Right cardiac atrium (tissue), 5 donors: ENCODE results near the gene LPCAT1. TPM values are rescaled to one million over a fixed set of nuclear protein-coding genes. Genes with fewer than 3 reads are reported as not detected.
"Not testable (repeated sequence)": the region's sequence is repeated elsewhere in the genome, so short reads cannot be mapped to it uniquely, and the experiment has no call there.

Source experiments
- ATAC-seq, 2 donors: fragments of 200-7000 bp; cut with Tn5 transposase; one replicate each; pipeline versions ENCODE4 v1.8.0 to v1.9.1; 2020; ENCODE audit warnings: moderate library complexity in 2 of 2, mild to moderate bottlenecking in 1 of 2
- DNase-seq, 3 donors: peaks; one replicate each; pipeline ENCODE4 v3.0.0-alpha.2; 2020
- H3K27ac ChIP-seq: one replicate; pipeline ENCODE4 v1.5.1; 2013; ENCODE audit warnings: mild to moderate bottlenecking, low read length, control low read depth, moderate library complexity
- H3K27me3 ChIP-seq: one replicate; pipeline ENCODE4 v1.6.1; 2013; ENCODE audit not compliant: control insufficient read depth, insufficient read depth
- H3K4me1 ChIP-seq: one replicate; pipeline ENCODE4 v1.6.1; 2013; ENCODE audit warnings: low read length; ENCODE audit not compliant: control insufficient read depth, insufficient read depth
- H3K4me3 ChIP-seq: one replicate; pipeline ENCODE4 v1.5.1; 2013; ENCODE audit warnings: low read length, control low read depth
- H3K9me3 ChIP-seq: one replicate; pipeline ENCODE4 v1.6.1; 2013; ENCODE audit warnings: low read length; ENCODE audit not compliant: control insufficient read depth
- WGBS: extraction: QIAGEN DNeasy Blood & Tissue Kit; methylation state at CpG from one replicate; pipeline ENCODE4 v1.1.7; 2013; 5-methylcytosine and 5-hydroxymethylcytosine counted together
- intact Hi-C, 4 donors: fragments of 100-400 bp; cut with DNase I; formaldehyde crosslinking; loops; one replicate each; pipeline versions ENCODE4 v1.11.0 to v1.14.0; 2022 to 2023
- polyA plus RNA-seq: library from polyadenylated mRNA; stranded (reverse); fragments of 200-250 nt; gene quantifications from one replicate; pipeline ENCODE4 v1.2.3, GENCODE V29; 2013
- total RNA-seq, 4 donors: library from RNA; stranded (reverse); fragmentation: NEBNext Ultra II Directional; extraction: Animal tissue kit (Norgen Biotek cat#: 25700); gene quantifications; one replicate each; pipeline ENCODE4 v1.2.1, GENCODE V29; 2021
- donor health status: healthy with polysubstance abuse.
- donor health status: DM: no; HTN: yes; CAD: no.
- donor health status: DM: no; HTN: no; CAD: no.
- donor health status: DM: no; HTN: yes; CAD: no; lungs with severe emphysema.
- donor health status: DM: yes; HTN: yes; CAD: no.

Gene LPCAT1
- total and polyA plus RNA-seq, 5 donors, result 11.0 to 19.7 (median 15.6) TPM

- Histone ChIP-seq H3K4me1 (no peaks in the 10 kb centered on the region), H3K27me3 (no peaks in the 10 kb centered on the region), H3K4me3 (no peak overlapping the region), H3K27ac (no peak overlapping the region), H3K9me3 (no peaks in the 10 kb centered on the region)
- intact Hi-C loops, result no loop called here
- no peak for DNase-seq
- no peak for ATAC-seq
- 97% methylated on average over 30 of the region's 30 CpGs for WGBS
These were observed 57.7 kb downstream of the LPCAT1 start for GRCh38 chr5:1465966-1466471.

- 98% methylated on average over 22 of the region's 22 CpGs for WGBS
- Histone ChIP-seq H3K4me1 (no peaks in the 10 kb centered on the region), H3K9me3 (no peaks in the 10 kb centered on the region), H3K27me3 (no peaks in the 10 kb centered on the region), H3K4me3 (no peak overlapping the region), H3K27ac (no peak overlapping the region)
- DNase-seq, result no peak
- intact Hi-C loops, result no loop called here
- ATAC-seq, result no peak
These were observed 58.6 kb downstream of the LPCAT1 start for GRCh38 chr5:1465117-1465516.

- Histone ChIP-seq H3K27me3 (no peaks in the 10 kb centered on the region), H3K4me1 (no peaks in the 10 kb centered on the region), H3K9me3 (no peaks in the 10 kb centered on the region), H3K27ac (no peak overlapping the region), H3K4me3 (no peak overlapping the region)
- intact Hi-C loops, result no loop called here
- DNase-seq, result no peak
- ATAC-seq, result no peak
- 92% methylated on average over 18 of the region's 18 CpGs for WGBS
These were observed 59.2 kb downstream of the LPCAT1 start for GRCh38 chr5:1464511-1464910.

- no peaks in the 10 kb centered on the region for H3K4me1 ChIP-seq
- no peaks in the 10 kb centered on the region for H3K9me3 ChIP-seq
- intact Hi-C loops, result no loop called here
- no peak for ATAC-seq
- 91% methylated on average over 14 of the region's 14 CpGs for WGBS
- no peak for DNase-seq
- no peaks in the 10 kb centered on the region for H3K27me3 ChIP-seq
- H3K27ac ChIP-seq, result no peak overlapping the region
- no peak overlapping the region for H3K4me3 ChIP-seq
These were observed 59.7 kb downstream of the LPCAT1 start for GRCh38 chr5:1464096-1464446.

GRCh38 chr5:1463326-1464095, 60.2 kb downstream of the LPCAT1 start:
- Histone ChIP-seq H3K27ac (no peak overlapping the region), H3K27me3 (no peaks in the 10 kb centered on the region), H3K4me3 (no peak overlapping the region), H3K4me1 (no peaks in the 10 kb centered on the region), H3K9me3 (no peaks in the 10 kb centered on the region)
- intact Hi-C loops, result no loop called here
- DNase-seq (no peak), ATAC-seq (no peak)
- 95% methylated on average over 46 of the region's 46 CpGs for WGBS

GRCh38 chr5:1462358-1462757, 61.4 kb downstream of the LPCAT1 start:
- intact Hi-C loops, result no loop called here
- no peak overlapping the region for H3K4me3 ChIP-seq
- ATAC-seq, result no peak
- H3K27ac ChIP-seq, result no peak overlapping the region
- DNase-seq, result no peak
- 89% methylated on average over 20 of the region's 20 CpGs for WGBS
- H3K9me3 ChIP-seq, result peaks cover 2% of the 10 kb centered on the region
- H3K27me3 ChIP-seq, result no peaks in the 10 kb centered on the region
- no peaks in the 10 kb centered on the region for H3K4me1 ChIP-seq

- H3K9me3 ChIP-seq, result peaks cover 4% of the 10 kb centered on the region
- ATAC-seq, result no peak
- H3K27ac ChIP-seq, result no peak overlapping the region
- H3K4me3 ChIP-seq, result no peak overlapping the region
- 96% methylated on average over 10 of the region's 10 CpGs for WGBS
- no peak for DNase-seq
- no peaks in the 10 kb centered on the region for H3K27me3 ChIP-seq
- H3K4me1 ChIP-seq, result no peaks in the 10 kb centered on the region
- intact Hi-C loops, result no loop called here
These were observed 62.4 kb downstream of the LPCAT1 start for GRCh38 chr5:1461396-1461795.

GRCh38 chr5:1460054-1460682, 63.6 kb downstream of the LPCAT1 start:
- H3K4me1 ChIP-seq, result no peaks in the 10 kb centered on the region
- H3K9me3 ChIP-seq, result peaks cover 4% of the 10 kb centered on the region
- no peaks in the 10 kb centered on the region for H3K27me3 ChIP-seq
- ATAC-seq (no peak), DNase-seq (no peak)
- intact Hi-C loops, result no loop called here
- H3K4me3 ChIP-seq, result no peak overlapping the region
- H3K27ac ChIP-seq, result no peak overlapping the region
- WGBS, result 81% methylated on average over 16 of the region's 16 CpGs

- intact Hi-C loops, result not testable (repeated sequence)
These were observed 64.3 kb downstream of the LPCAT1 start for GRCh38 chr5:1459435-1459834.

GRCh38 chr5:1456110-1456881, 67.5 kb downstream of the LPCAT1 start:
- WGBS, result 44% methylated on average over 10 of the region's 20 CpGs

More at GRCh38 chr5:1459435-1459834, 64.3 kb downstream of the LPCAT1 start:
- not testable (repeated sequence) for H3K4me1 ChIP-seq, ATAC-seq, H3K27me3 ChIP-seq, H3K27ac ChIP-seq, H3K4me3 ChIP-seq, DNase-seq, H3K9me3 ChIP-seq
- WGBS, result 93% methylated on average over 2 of the region's 2 CpGs

GRCh38 chr5:1453613-1454012, 70.1 kb downstream of the LPCAT1 start:
- H3K4me3 ChIP-seq, result no peak overlapping the region
- DNase-seq, result no peak
- no peak overlapping the region for H3K27ac ChIP-seq
- H3K9me3 ChIP-seq, result peaks cover 4% of the 10 kb centered on the region
- no peaks in the 10 kb centered on the region for H3K27me3 ChIP-seq
- no peaks in the 10 kb centered on the region for H3K4me1 ChIP-seq
- 71% methylated on average over 2 of the region's 2 CpGs for WGBS
- no peak for ATAC-seq
- intact Hi-C loops, result no loop called here

More at GRCh38 chr5:1456110-1456881, 67.5 kb downstream of the LPCAT1 start:
- H3K27ac ChIP-seq, DNase-seq, H3K27me3 ChIP-seq, H3K4me1 ChIP-seq, intact Hi-C loops, ATAC-seq, H3K4me3 ChIP-seq, H3K9me3 ChIP-seq: not testable (repeated sequence)
